K562 (cell line): ENCODE measurements around the gene SLK. TPM values are rescaled to one million over a fixed set of nuclear protein-coding genes. Genes with fewer than 3 reads are reported as not detected.
A peak's percentile ranks its signal among the peaks of the same experiment; 100 is the strongest.

Experiments
- ATAC-seq: fragments of 200-7000 bp; cut with Tn5 transposase; 3 replicates; pipeline ENCODE4 v1.9.1; 2020; ENCODE audit warnings: moderate library complexity
- BruUV-seq: library from RNA; stranded (reverse); fragments of 400-500 nt; replicated peaks from 2 replicates; lab custom pipeline; 2021; lab: Mats Ljungman, UMichigan
- CTCF ChIA-PET: fragments of 300-600 bp; formaldehyde crosslinking; extraction: SDS; loops from one replicate; lab custom pipeline; 2021; ENCODE audit warnings: low intra/inter-chr PET ratio; lab: Yijun Ruan, JAX
- POLR2A ChIA-PET: fragments of 300-600, 350-650 bp; sonication (Branson Sonifier 250); formaldehyde crosslinking; extraction: SDS; loops from one replicate; lab custom pipeline; 2021; ENCODE audit warnings: antibody characterized with exemption, inconsistent platforms; lab: Yijun Ruan, JAX
- DNase-seq, 4 experiments: peaks; one replicate each; pipeline versions ENCODE4 v3.0.0 to v3.0.0-alpha.2; 2011 to 2018; ENCODE audit warnings: low spot score in 3 of 4, mixed read lengths in 3 of 4; ENCODE audit errors: extremely low read depth in 1 of 4
- FAIRE-seq: peaks from 2 replicates; lab custom pipeline; 2011; peaks lifted over from hg19 to GRCh38; lab: Jason Lieb, UNC
- H2AFZ ChIP-seq: 2 replicates; pipeline ENCODE4 v1.6.0; 2011; ENCODE audit warnings: low read depth, low read length, control low read depth, inconsistent platforms
- H3K27ac ChIP-seq: fragments of 200-600 bp; 3 replicates; pipeline ENCODE4 v1.8.0; 2011; ENCODE audit warnings: low read depth, mild to moderate bottlenecking, control low read depth, inconsistent platforms, low read length, moderate library complexity, mixed read lengths; ENCODE audit errors: extremely low read depth
- H3K27me3 ChIP-seq, 2 experiments: fragments of 300-600 bp in 1 of 2; 2 replicates in 1 of 2; 3 replicates in 1 of 2; pipeline versions ENCODE4 v1.6.0 to v1.8.0; 2011; ENCODE audit warnings: inconsistent platforms in 2 of 2, low read length in 2 of 2, mild to moderate bottlenecking in 1 of 2, mixed read lengths in 1 of 2, moderate library complexity in 1 of 2; ENCODE audit not compliant: control insufficient read depth in 2 of 2, insufficient read depth in 2 of 2
- H3K36me3 ChIP-seq: fragments of 300-600 bp; 3 replicates; pipeline ENCODE4 v1.8.0; 2011; ENCODE audit warnings: mild to moderate bottlenecking, low read length, inconsistent platforms; ENCODE audit not compliant: control insufficient read depth, insufficient read depth
- H3K4me1 ChIP-seq, 2 experiments: fragments of 200-600 bp in 1 of 2; replicated peaks in 1 of 2; 2 replicates in 1 of 2; 3 replicates in 1 of 2; pipeline versions ENCODE4 v1.5.1 to v1.8.0; 2011; ENCODE audit warnings: inconsistent platforms in 2 of 2, low read length in 2 of 2, mild to moderate bottlenecking in 1 of 2, mixed read lengths in 1 of 2, moderate library complexity in 1 of 2; ENCODE audit not compliant: control insufficient read depth in 2 of 2, insufficient read depth in 2 of 2
- H3K4me2 ChIP-seq: 2 replicates; pipeline ENCODE4 v1.6.1; 2011; ENCODE audit warnings: low read length, control low read depth, inconsistent platforms, mixed read lengths; ENCODE audit not compliant: insufficient read depth
- H3K4me3 ChIP-seq: fragments of 200-600 bp; sonication (generic), shearing (Covaris generic); 2 replicates; pipeline ENCODE4 v1.5.1; 2016; ENCODE audit warnings: control low read depth, inconsistent platforms
- H3K79me2 ChIP-seq: fragments of 200-600 bp; 3 replicates; pipeline ENCODE4 v1.8.0; 2011; ENCODE audit warnings: low read length, inconsistent platforms; ENCODE audit not compliant: control insufficient read depth, insufficient read depth
- H3K9ac ChIP-seq, 2 experiments: 2 replicates each; pipeline versions ENCODE4 v1.6.0 to v1.6.1; 2011; ENCODE audit warnings: low read depth in 2 of 2, low read length in 2 of 2, control low read depth in 1 of 2, inconsistent platforms in 1 of 2, mild to moderate bottlenecking in 1 of 2, mixed read lengths in 1 of 2; ENCODE audit not compliant: insufficient read depth in 1 of 2
- H3K9me1 ChIP-seq: one replicate; pipeline ENCODE4 v1.6.0; 2011; ENCODE audit warnings: inconsistent platforms, mild to moderate bottlenecking, low read length, moderate library complexity; ENCODE audit not compliant: control insufficient read depth, insufficient read depth
- H3K9me3 ChIP-seq: replicated peaks from 2 replicates; pipeline ENCODE4 v1.5.1; 2011; ENCODE audit warnings: low read depth, low read length, inconsistent platforms; ENCODE audit not compliant: control insufficient read depth, insufficient read depth
- H4K20me1 ChIP-seq: replicated peaks from 2 replicates; pipeline ENCODE4 v1.6.1; 2011; ENCODE audit warnings: low read length, inconsistent platforms, mixed read lengths; ENCODE audit not compliant: control insufficient read depth, insufficient read depth
- CEBPG ChIP-seq, 3 experiments: fragments of 200-800 bp in 1 of 3; sonication (Bioruptor generic) in 1 of 3; sonication (generic) in 1 of 3; formaldehyde crosslinking in 1 of 3; IDR thresholded peaks in 2 of 3; conservative IDR thresholded peaks in 1 of 3; 2 replicates each; pipeline versions ENCODE4 v1.6.1 to v1.8.0; 2016 to 2022; ENCODE audit warnings: missing compliant biosample characterization in 2 of 3, missing genetic modification characterization in 2 of 3, mild to moderate bottlenecking in 1 of 3, missing genetic modification reagents in 1 of 3
- FOXK2 ChIP-seq, 2 experiments: fragments of 450-650 bp; IDR thresholded peaks in 1 of 2; conservative IDR thresholded peaks in 1 of 2; 2 replicates each; pipeline ENCODE4 v1.6.1; 2016; ENCODE audit warnings: low read depth in 2 of 2, mild to moderate bottlenecking in 1 of 2
- WGBS: fragments of 100-300 bp; shearing (Covaris generic); methylation state at CpG from one replicate; pipeline ENCODE4 v1.1.6; 2016; ENCODE audit warnings: low coverage, mixed read lengths; ENCODE audit not compliant: insufficient coverage; ENCODE audit errors: missing lambda C conversion rate; 5-methylcytosine and 5-hydroxymethylcytosine counted together
- in situ Hi-C: fragments of 300-500 bp; cut with MboI; formaldehyde crosslinking; loops from 4 replicates; pipeline ENCODE4 v1.15.0; 2018; ENCODE audit warnings: inconsistent platforms, mixed read lengths
- intact Hi-C: fragments of 100-400 bp; cut with micrococcal nuclease; formaldehyde crosslinking; loops from 2 replicates; pipeline ENCODE4 v1.14.2; 2022
- polyA plus RNA-seq, 8 experiments: library from polyadenylated mRNA; depleted of rRNA in 4 of 8; stranded (reverse) in 5 of 8; unstranded in 3 of 8; fragments of >200 nt; fragmentation: Nextera tagmentation in 2 of 8; fragmentation: Illumina TruSeq in 1 of 8; extraction: Ambion mirVana in 2 of 8; extraction: Trizol in 1 of 8; gene quantifications; 2 replicates each; pipeline versions ENCODE4 v1.2.1 to v1.2.3, GENCODE V29; 2011 to 2014; ENCODE audit warnings: inconsistent platforms in 1 of 8, missing spikeins in 1 of 8
- total RNA-seq, 7 experiments: library from RNA; depleted of rRNA in 6 of 7; stranded (reverse); fragments of >200 nt in 6 of 7; fragmentation: Illumina TruSeq in 2 of 7; extraction: Trizol in 2 of 7; gene quantifications; 2 replicates each; pipeline versions ENCODE4 v1.2.1 to v1.2.3, GENCODE V29; 2011 to 2021; ENCODE audit warnings: low replicate concordance in 1 of 7
- TF ChIP-seq, protein P1 (sequence below), 2 experiments: fragments of 450-650 bp in 1 of 2; sonication (generic) in 1 of 2; formaldehyde crosslinking in 1 of 2; IDR thresholded peaks in 1 of 2; conservative IDR thresholded peaks in 1 of 2; 2 replicates each; pipeline versions ENCODE4 v1.6.1 to v1.8.1; 2016 to 2023; ENCODE audit warnings: mild to moderate bottlenecking in 2 of 2, moderate library complexity in 2 of 2, inconsistent platforms in 1 of 2, missing genetic modification reagents in 1 of 2

SLK gene
- total and polyA plus RNA-seq, 9 of the 15 experiments (the other 6 are each of a cell fraction or from before 2014, with no cell fraction given) = 8.2 to 40.0 (median 23.4) TPM

DNA sequence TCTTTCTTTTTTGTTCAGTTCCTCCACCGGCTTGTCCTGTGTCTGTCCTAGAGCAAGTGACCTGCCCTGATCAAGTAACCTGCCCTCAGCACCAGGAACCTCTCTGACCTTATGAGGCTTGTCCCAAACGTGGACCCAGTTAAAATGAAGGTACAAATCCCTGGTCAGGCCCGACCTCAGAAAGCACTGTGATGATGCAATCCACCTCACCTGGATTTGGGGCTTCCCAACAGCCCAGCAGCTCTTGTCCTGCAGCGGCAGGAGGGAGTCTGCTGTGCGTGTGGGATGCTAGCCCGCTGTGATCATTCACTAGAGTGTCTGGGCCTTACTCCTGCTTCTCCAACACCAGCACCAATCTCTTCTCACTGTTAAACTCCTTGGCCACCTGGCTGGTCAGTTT is 107.6 kb downstream of the SLK start:
- no peak overlapping the region for H3K9ac ChIP-seq
- no peaks in the 10 kb centered on the region for H3K79me2 ChIP-seq
- no peaks in the 10 kb centered on the region for H3K36me3 ChIP-seq
- DNase-seq (no peak), ATAC-seq (no peak), FAIRE-seq (no peak)
- no peak overlapping the region for H3K4me3 ChIP-seq
- no peaks in the 10 kb centered on the region for H4K20me1 ChIP-seq
- H2AFZ ChIP-seq = no peak overlapping the region
- ChIA-PET POLR2A (interaction anchor here (0.8 kb wide), 1 partner anchor 140 kb away, joined by 3 read pairs; no protein-coding TSS in a partner anchor), CTCF (no interaction called here)
- H3K9me3 ChIP-seq = no peaks in the 10 kb centered on the region
- no peaks in the 10 kb centered on the region for H3K4me1 ChIP-seq
- intact Hi-C loops (no loop called here), in situ Hi-C loops (no loop called here)
- H3K9me1 ChIP-seq = no peaks in the 10 kb centered on the region
- peaks cover 17 to 40% of the 10 kb centered on the region in 2 experiments for H3K27me3 ChIP-seq
- BruUV-seq = no TSS peak
- no peak for TF ChIP-seq CEBPG (CRISPR knock-in tag; IDR thresholded peaks at IDR 0.05)
- 0 out of 4 replicates have a peak, but pooled peaks of 1 of the 2 experiments have one; percentile 24 for TF ChIP-seq CEBPG (tag; conservative IDR thresholded peaks at IDR 0.05 in 1 of 2, IDR thresholded peaks at IDR 0.05 in 1 of 2)
- TF ChIP-seq FOXK2 (conservative IDR thresholded peaks at IDR 0.05 in 1 of 2, IDR thresholded peaks at IDR 0.05 in 1 of 2; ENCODE audit: low read depth in 2 of 2) = no peak
- TF ChIP-seq, protein P1, sequence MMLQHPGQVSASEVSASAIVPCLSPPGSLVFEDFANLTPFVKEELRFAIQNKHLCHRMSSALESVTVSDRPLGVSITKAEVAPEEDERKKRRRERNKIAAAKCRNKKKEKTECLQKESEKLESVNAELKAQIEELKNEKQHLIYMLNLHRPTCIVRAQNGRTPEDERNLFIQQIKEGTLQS (IDR thresholded peaks at IDR 0.05) = peak; percentile 57
- TF ChIP-seq, protein P1 (CRISPR knock-in tag; conservative IDR thresholded peaks at IDR 0.05) = no peak
- TF ChIP-seq, all 486 proteins: peak for 2
- WGBS = 0% methylated on average over 6 of the region's 6 CpGs
- Histone ChIP-seq H3K4me2 (no peak overlapping the region), H3K27ac (no peak overlapping the region)
